ENCODE measurements around the gene NT5C1B.
A peak's percentile ranks its signal among the peaks of the same experiment; 100 is the strongest.

Gene NT5C1B

DNA sequence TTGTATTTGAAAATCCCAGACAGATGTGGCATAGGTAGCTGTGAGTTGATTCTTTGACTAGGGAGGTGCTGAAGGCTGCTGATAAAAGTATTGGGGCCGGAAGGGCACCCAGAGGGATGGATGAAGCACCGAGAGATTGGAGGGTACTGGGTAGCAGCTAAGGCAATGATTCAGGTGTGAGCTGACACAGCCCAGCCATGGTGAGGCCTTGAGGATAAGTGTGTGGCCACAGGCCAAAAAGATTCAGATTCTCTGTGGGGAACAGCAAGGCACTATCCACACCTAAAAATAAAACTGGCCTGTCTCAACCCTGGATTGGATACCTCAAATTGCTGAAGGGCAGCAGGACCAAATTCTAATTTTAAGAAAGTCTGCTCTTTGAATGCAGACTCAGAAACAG lies 64.1 kb downstream of the NT5C1B start:
- TF ChIP-seq, protein P1, sequence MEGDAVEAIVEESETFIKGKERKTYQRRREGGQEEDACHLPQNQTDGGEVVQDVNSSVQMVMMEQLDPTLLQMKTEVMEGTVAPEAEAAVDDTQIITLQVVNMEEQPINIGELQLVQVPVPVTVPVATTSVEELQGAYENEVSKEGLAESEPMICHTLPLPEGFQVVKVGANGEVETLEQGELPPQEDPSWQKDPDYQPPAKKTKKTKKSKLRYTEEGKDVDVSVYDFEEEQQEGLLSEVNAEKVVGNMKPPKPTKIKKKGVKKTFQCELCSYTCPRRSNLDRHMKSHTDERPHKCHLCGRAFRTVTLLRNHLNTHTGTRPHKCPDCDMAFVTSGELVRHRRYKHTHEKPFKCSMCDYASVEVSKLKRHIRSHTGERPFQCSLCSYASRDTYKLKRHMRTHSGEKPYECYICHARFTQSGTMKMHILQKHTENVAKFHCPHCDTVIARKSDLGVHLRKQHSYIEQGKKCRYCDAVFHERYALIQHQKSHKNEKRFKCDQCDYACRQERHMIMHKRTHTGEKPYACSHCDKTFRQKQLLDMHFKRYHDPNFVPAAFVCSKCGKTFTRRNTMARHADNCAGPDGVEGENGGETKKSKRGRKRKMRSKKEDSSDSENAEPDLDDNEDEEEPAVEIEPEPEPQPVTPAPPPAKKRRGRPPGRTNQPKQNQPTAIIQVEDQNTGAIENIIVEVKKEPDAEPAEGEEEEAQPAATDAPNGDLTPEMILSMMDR (conservative IDR thresholded peaks at IDR 0.05; ENCODE audit: low read depth): no peak
- DNase-seq (ENCODE audit: low spot score): no peak
- ChIA-PET CTCF (no interaction called here), POLR2A (ENCODE audit: low non-redundant PET) (no interaction called here)
- H3K27ac ChIP-seq: no peak overlapping the region

DNA sequence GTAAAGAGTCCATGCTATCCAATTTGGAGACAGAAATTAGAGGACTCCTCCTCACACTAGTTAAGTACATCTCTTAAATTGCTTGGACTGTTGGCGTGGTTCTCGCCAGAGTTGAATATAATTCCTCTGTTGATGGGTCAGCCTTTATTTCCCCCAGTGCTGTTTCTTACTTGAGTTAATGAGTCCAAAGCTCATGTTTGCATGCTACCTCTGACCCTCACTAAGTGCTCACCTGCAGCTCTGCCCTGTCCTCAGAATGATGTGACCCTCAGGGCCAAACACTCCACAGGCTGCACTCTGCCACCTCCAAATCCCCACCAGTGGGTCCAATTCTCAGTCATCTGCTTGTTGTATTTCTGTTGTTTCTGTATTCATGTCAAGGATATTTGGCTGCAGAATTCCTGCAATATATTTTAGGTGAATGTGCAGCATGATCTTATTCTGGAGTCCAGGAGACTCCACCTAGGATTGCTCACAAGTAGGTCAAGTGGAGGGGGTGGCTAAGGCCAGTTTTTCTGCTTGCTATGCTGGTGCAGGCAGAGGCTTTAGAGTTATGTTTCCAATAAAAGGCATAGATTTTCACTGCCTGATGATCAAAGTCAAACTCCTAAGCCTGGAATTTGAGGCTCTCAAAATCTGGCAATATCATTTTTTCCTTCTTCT lies 66.8 kb downstream of the NT5C1B start:
- DNase-seq (ENCODE audit: low spot score): no peak
- TF ChIP-seq, protein P1 (conservative IDR thresholded peaks at IDR 0.05; ENCODE audit: low read depth): no peak
- H3K27ac ChIP-seq: no peak overlapping the region
- ChIA-PET POLR2A (ENCODE audit: low non-redundant PET) (no interaction called here), CTCF (interaction anchor here (0.7 kb wide), 1 partner anchor 58 kb away, joined by 4 read pairs; no protein-coding TSS in a partner anchor)

DNA sequence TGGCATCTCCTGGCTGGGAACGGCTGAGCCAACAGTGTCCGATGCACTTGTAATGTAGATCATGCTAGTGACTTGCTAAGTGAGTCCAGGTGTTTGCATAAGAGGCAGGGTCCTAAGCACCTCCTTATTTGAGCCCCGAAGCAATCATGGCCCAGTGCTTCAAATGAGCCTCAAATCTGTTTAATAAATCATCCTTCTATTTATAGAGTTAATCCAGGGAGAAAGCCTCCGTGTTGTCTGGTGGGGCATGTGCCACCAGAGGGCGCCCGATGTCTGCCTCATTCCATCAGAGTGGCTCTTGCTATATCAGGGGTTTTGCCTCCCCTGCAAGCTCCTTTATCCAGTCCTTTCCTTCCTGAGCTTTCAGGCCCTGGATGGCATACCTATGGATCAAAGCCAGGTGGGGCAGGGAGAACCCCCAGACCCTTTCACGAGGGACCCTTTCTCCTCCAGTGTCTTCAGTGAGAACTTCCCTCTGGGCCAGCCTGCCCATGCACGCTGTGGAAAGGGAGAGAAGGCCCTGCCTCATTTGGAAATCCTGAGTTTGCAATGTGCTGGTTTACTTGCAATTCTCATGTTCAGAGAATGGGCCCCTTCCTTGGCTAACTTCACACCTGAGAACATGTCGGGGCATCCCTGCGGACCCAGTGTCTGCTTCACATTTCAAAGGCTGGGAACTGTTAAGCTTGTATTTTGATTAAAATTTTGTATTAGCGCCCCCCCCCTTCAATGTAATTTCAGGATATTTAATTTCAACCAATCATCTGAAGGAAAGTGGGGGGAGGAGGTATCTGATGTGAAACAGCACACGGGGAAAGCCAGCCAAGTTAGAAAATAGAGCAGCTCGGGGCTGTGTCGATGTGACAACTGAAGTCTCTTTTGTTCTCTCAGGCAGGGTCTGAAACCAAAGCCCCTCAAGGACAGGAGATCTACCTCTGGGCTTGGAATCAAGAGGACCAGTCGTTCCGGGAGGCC lies 68.6 kb downstream of the NT5C1B start:
- peak overlapping the region; percentile 35; the same call in 1 of the 2 replicates for H3K27ac ChIP-seq
- TF ChIP-seq, protein P1 (conservative IDR thresholded peaks at IDR 0.05; ENCODE audit: low read depth): peak; percentile 90
- CTCF ChIA-PET: interaction anchor here (0.6 to 1.3 kb wide), 10 partner anchors 10 to 1342 kb away, joined by 3 to 6 read pairs (median 4); no protein-coding TSS in a partner anchor
- DNase-seq (ENCODE audit: low spot score): peak; percentile 74
- POLR2A ChIA-PET (ENCODE audit: low non-redundant PET): no interaction called here

DNA sequence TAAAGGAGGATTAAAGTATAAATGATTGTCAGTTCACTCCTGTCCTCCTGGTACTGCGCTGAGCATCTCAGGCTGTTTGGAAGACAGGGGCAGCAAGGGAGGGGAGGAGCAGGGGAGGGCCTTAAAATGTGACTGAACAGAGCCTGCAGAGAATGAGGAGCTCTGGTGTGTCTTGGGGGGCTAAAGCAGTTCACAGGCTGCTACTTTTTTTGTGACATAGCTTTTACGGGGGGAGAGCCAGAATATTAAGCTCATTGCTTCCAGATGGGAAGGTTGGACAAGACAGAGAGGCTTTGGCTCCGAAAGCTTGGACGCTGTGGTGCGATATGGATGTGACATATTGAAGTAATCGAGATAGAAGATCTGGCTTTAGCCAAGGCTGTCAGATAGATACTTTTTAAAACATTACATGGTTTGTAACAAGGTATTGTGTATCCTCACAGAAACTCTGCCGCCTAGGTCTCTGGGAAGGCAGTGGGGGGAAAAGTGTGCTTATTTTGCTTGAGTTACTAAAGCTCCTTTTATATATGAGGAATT lies 69.4 kb downstream of the NT5C1B start:
- no peak for DNase-seq (ENCODE audit: low spot score)
- no peak overlapping the region for H3K27ac ChIP-seq
- POLR2A ChIA-PET (ENCODE audit: low non-redundant PET): interaction anchor here (0.6 kb wide), 1 partner anchor 86 kb away, joined by 3 read pairs; no protein-coding TSS in a partner anchor
- CTCF ChIA-PET: interaction anchor here (0.7 to 0.9 kb wide), 4 partner anchors 9 to 1343 kb away, joined by 3 to 5 read pairs (median 4); no protein-coding TSS in a partner anchor
- TF ChIP-seq, protein P1 (conservative IDR thresholded peaks at IDR 0.05; ENCODE audit: low read depth): no peak

- DNase-seq (ENCODE audit: low spot score): peak; percentile 9
- TF ChIP-seq, protein P1 (conservative IDR thresholded peaks at IDR 0.05; ENCODE audit: low read depth): no peak
- POLR2A ChIA-PET (ENCODE audit: low non-redundant PET): no interaction called here
- CTCF ChIA-PET: interaction anchor here (1.2 kb wide), 1 partner anchor 11 kb away, joined by 4 read pairs; no protein-coding TSS in a partner anchor
- no peak overlapping the region for H3K27ac ChIP-seq
Observed at GRCh38 chr2:18518116-18519111, 71.0 kb downstream of the NT5C1B start.
